ENCODE results near the gene CCDC18. TPM values are rescaled to one million over a fixed set of nuclear protein-coding genes. Genes with fewer than 3 reads are reported as not detected.

Gene CCDC18
- polyA plus RNA-seq, 1 donor from 2014 or later, result 5.7 TPM

GRCh38 chr1:93283496-93283895, 103.0 kb downstream of the CCDC18 start:
- H3K9ac ChIP-seq (ENCODE audit: low read length), result no peak overlapping the region
- no peak overlapping the region for H3K4me2 ChIP-seq (ENCODE audit: low read length)
- H3K4me3 ChIP-seq (ENCODE audit: low read length), result no peak overlapping the region
- H3K27me3 ChIP-seq (ENCODE audit: insufficient read depth, low read depth, low read length), result no peaks in the 10 kb centered on the region
- H4K20me1 ChIP-seq (ENCODE audit: insufficient read depth), result no peaks in the 10 kb centered on the region
- no peak overlapping the region for H3K27ac ChIP-seq (ENCODE audit: low read length)
- TF ChIP-seq MXI1 (conservative IDR thresholded peaks at IDR 0.05; ENCODE audit: poor library complexity, severe bottlenecking), result no peak
- no peak for TF ChIP-seq EZH2 (IDR thresholded peaks at IDR 0.05; ENCODE audit: borderline replicate concordance, insufficient read depth, low read length, poor library complexity, severe bottlenecking)
- TF ChIP-seq, protein P1, sequence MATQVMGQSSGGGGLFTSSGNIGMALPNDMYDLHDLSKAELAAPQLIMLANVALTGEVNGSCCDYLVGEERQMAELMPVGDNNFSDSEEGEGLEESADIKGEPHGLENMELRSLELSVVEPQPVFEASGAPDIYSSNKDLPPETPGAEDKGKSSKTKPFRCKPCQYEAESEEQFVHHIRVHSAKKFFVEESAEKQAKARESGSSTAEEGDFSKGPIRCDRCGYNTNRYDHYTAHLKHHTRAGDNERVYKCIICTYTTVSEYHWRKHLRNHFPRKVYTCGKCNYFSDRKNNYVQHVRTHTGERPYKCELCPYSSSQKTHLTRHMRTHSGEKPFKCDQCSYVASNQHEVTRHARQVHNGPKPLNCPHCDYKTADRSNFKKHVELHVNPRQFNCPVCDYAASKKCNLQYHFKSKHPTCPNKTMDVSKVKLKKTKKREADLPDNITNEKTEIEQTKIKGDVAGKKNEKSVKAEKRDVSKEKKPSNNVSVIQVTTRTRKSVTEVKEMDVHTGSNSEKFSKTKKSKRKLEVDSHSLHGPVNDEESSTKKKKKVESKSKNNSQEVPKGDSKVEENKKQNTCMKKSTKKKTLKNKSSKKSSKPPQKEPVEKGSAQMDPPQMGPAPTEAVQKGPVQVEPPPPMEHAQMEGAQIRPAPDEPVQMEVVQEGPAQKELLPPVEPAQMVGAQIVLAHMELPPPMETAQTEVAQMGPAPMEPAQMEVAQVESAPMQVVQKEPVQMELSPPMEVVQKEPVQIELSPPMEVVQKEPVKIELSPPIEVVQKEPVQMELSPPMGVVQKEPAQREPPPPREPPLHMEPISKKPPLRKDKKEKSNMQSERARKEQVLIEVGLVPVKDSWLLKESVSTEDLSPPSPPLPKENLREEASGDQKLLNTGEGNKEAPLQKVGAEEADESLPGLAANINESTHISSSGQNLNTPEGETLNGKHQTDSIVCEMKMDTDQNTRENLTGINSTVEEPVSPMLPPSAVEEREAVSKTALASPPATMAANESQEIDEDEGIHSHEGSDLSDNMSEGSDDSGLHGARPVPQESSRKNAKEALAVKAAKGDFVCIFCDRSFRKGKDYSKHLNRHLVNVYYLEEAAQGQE (IDR thresholded peaks at IDR 0.05; ENCODE audit: borderline replicate concordance), result no peak
- TF ChIP-seq POLR2AphosphoS5 (IDR thresholded peaks at IDR 0.05), result no peak
- TF ChIP-seq SMC3 (conservative IDR thresholded peaks at IDR 0.05; ENCODE audit: poor library complexity), result no peak
- no peak for TF ChIP-seq TAF1 (IDR thresholded peaks at IDR 0.05; ENCODE audit: low read depth)
- no peak for TF ChIP-seq RAD21 (conservative IDR thresholded peaks at IDR 0.05)
- TF ChIP-seq EP300 (conservative IDR thresholded peaks at IDR 0.05; ENCODE audit: poor library complexity, severe bottlenecking), result no peak
- TF ChIP-seq, protein P2, sequence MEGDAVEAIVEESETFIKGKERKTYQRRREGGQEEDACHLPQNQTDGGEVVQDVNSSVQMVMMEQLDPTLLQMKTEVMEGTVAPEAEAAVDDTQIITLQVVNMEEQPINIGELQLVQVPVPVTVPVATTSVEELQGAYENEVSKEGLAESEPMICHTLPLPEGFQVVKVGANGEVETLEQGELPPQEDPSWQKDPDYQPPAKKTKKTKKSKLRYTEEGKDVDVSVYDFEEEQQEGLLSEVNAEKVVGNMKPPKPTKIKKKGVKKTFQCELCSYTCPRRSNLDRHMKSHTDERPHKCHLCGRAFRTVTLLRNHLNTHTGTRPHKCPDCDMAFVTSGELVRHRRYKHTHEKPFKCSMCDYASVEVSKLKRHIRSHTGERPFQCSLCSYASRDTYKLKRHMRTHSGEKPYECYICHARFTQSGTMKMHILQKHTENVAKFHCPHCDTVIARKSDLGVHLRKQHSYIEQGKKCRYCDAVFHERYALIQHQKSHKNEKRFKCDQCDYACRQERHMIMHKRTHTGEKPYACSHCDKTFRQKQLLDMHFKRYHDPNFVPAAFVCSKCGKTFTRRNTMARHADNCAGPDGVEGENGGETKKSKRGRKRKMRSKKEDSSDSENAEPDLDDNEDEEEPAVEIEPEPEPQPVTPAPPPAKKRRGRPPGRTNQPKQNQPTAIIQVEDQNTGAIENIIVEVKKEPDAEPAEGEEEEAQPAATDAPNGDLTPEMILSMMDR (IDR thresholded peaks at IDR 0.05; ENCODE audit: poor library complexity, severe bottlenecking), result no peak
- H3K9me3 ChIP-seq (ENCODE audit: low read length), result no peaks in the 10 kb centered on the region
- H3K79me2 ChIP-seq (replicated peaks; ENCODE audit: insufficient read depth, low read length), result no peaks in the 10 kb centered on the region
- H3K36me3 ChIP-seq (ENCODE audit: insufficient read depth, low read length), result no peaks in the 10 kb centered on the region
- no peaks in the 10 kb centered on the region for H3K9me2 ChIP-seq (ENCODE audit: insufficient read depth, low read length)
- H3F3A ChIP-seq (ENCODE audit: insufficient read depth, low read length, poor library complexity, severe bottlenecking), result no peaks in the 10 kb centered on the region
- no peak overlapping the region for H2AFZ ChIP-seq (ENCODE audit: low read depth, low read length)

- TF ChIP-seq MXI1 (conservative IDR thresholded peaks at IDR 0.05; ENCODE audit: poor library complexity, severe bottlenecking) (no peak), EZH2 (IDR thresholded peaks at IDR 0.05; ENCODE audit: borderline replicate concordance, insufficient read depth, low read length, poor library complexity, severe bottlenecking) (no peak), POLR2AphosphoS5 (IDR thresholded peaks at IDR 0.05) (no peak), SMC3 (conservative IDR thresholded peaks at IDR 0.05; ENCODE audit: poor library complexity) (no peak), EP300 (conservative IDR thresholded peaks at IDR 0.05; ENCODE audit: poor library complexity, severe bottlenecking) (no peak), RAD21 (conservative IDR thresholded peaks at IDR 0.05) (no peak), TAF1 (IDR thresholded peaks at IDR 0.05; ENCODE audit: low read depth) (no peak)
- TF ChIP-seq, protein P2 (IDR thresholded peaks at IDR 0.05; ENCODE audit: poor library complexity, severe bottlenecking), result no peak
- TF ChIP-seq, protein P1 (IDR thresholded peaks at IDR 0.05; ENCODE audit: borderline replicate concordance), result no peak
- H3K9me3 ChIP-seq (ENCODE audit: low read length), result no peaks in the 10 kb centered on the region
Observed at GRCh38 chr1:93288558-93288957, 108.0 kb downstream of the CCDC18 start.

More at GRCh38 chr1:93288558-93288957, 108.0 kb downstream of the CCDC18 start:
- Histone ChIP-seq H3K9ac (ENCODE audit: low read length) (no peak overlapping the region), H3F3A (ENCODE audit: insufficient read depth, low read length, poor library complexity, severe bottlenecking) (no peaks in the 10 kb centered on the region), H2AFZ (ENCODE audit: low read depth, low read length) (no peak overlapping the region), H3K9me2 (ENCODE audit: insufficient read depth, low read length) (no peaks in the 10 kb centered on the region), H3K79me2 (replicated peaks; ENCODE audit: insufficient read depth, low read length) (no peaks in the 10 kb centered on the region), H3K27ac (ENCODE audit: low read length) (no peak overlapping the region), H3K4me2 (ENCODE audit: low read length) (no peak overlapping the region), H3K4me3 (ENCODE audit: low read length) (no peak overlapping the region), H3K27me3 (ENCODE audit: insufficient read depth, low read depth, low read length) (no peaks in the 10 kb centered on the region), H3K36me3 (ENCODE audit: insufficient read depth, low read length) (no peaks in the 10 kb centered on the region), H4K20me1 (ENCODE audit: insufficient read depth) (no peaks in the 10 kb centered on the region)
